Endometrial microvascular endothelial cells (primary cell): ENCODE data around the gene STX8. TPM values are rescaled to one million over a fixed set of nuclear protein-coding genes. Genes with fewer than 3 reads are reported as not detected.

Experiments used
- in situ Hi-C: cut with HindIII; loops from 2 replicates; pipeline ENCODE4 v1.10.0; 2017; ENCODE audit warnings: low sequenced_read_pairs, low pct_unique_long_range_greater_than_20kb; ENCODE audit errors: inconsistent ontology term
- total RNA-seq: library from RNA; depleted of rRNA; stranded (reverse); fragments of >200 nt; gene quantifications from one replicate; pipeline ENCODE4 v1.2.3, GENCODE V29; 2015; ENCODE audit errors: inconsistent ontology term

Gene STX8
- total RNA-seq, 1 donor from 2014 or later = 53.2 TPM

- in situ Hi-C loops = no loop called here
These were observed 334.8 kb downstream of the STX8 start for GRCh38 chr17:9240659-9241370.

- in situ Hi-C loops = no loop called here
These were observed 335.6 kb downstream of the STX8 start for GRCh38 chr17:9239793-9240658.

- in situ Hi-C loops = no loop called here
These were observed 336.3 kb downstream of the STX8 start for GRCh38 chr17:9239246-9239792.

DNA sequence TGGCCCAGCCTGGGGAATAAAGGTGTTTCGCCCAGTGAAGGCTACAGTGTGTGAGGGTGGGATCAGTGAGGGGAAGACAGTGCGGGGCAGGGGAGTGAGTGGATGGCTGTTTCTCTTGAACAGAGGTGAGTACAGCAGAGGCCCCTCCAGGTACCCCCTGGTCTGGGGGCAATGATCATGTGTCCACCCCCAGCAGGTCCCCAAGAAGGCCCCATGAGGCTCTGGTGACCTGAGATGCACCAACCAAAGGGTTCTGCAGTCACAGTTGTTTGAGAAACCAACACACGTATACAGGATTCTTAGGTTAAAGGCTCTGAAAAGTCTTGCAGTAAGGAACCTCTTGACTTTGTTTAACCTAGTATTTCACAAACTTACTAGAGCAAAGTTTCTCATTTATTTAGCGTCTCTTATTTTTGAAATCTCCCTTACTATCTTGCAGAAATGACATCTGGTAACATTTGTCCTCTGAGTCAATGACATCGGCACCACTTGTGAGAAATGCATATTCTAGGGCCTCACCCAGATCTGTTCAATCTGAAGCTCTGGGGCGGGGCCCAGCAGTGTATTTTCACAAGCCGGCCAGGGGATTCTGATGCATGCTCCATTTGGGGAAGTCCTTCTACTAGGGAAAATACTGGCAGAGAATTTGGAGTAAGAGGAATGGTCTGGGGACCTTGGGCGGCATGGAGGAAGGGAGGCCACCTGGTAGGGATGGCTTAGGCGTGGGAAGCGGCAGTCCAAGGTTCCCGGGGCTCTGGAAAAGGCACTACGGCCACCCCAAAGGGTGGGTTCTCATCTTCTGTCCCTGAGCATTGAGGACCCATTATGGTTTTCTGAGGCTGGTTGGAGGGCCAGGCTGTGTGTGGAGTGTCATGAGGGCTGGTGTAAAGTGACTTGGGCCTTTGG, 337.0 kb downstream of the STX8 start:
- in situ Hi-C loops = no loop called here

DNA sequence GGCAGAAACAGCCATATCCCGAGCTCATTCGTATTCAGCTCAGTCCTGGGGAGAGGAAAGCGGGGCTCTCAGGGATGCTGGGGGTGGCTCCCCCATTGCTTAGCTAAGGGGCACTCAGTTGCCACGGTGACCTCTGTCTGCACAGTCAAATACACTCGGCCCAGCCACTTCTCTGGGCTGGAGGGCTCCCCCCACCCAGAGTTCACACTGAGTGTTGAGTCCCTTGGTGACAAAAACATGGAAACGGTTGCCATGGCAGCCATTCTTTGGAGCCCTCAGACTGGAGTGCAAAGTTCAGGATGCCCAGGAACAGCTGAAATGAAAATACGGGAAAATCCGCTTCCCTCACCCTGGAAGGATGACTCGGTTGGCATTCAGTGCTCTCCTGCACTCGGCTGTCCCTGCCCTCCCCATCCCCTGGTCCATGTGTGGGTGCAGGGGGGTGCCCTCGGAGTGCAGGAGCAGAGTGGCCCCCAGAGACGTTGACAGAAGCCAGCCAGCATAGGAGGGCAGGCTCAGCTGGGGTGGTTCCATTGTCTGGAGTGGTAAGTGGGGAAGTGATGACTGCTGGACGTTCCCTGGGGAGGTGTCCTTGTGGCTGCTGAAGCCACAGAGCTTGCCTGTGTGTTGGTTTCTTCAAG, 337.8 kb downstream of the STX8 start:
- in situ Hi-C loops = no loop called here

- in situ Hi-C loops = no loop called here
These were observed 338.6 kb downstream of the STX8 start for GRCh38 chr17:9237053-9237410.

GRCh38 chr17:9236286-9237052, 339.2 kb downstream of the STX8 start:
- in situ Hi-C loops = no loop called here

GRCh38 chr17:9235346-9235745, 340.3 kb downstream of the STX8 start:
- in situ Hi-C loops = no loop called here

GRCh38 chr17:9234389-9234945, 341.2 kb downstream of the STX8 start:
- in situ Hi-C loops = no loop called here

DNA sequence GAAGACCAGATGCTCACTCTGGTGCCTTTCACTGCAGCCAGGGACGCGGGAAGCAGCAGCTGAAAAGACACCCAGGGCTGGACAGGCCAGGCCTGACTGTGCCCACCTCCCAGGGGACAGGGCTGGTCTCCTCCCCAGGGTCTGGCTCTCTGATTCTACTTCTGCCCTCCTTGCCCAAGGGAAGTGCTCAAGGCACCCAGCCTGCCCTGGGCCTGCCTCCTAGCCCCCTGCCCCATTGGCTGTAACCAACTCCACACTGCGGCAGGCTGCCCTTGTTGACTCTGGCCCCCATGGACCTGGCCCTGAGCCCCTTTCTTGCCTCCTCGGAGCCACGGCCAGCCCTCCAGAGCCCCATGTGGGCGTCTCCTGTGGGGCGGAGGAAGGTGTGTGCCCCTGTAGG, 341.9 kb downstream of the STX8 start:
- in situ Hi-C loops = no loop called here

GRCh38 chr17:9233271-9233599, 342.4 kb downstream of the STX8 start:
- in situ Hi-C loops = no loop called here

DNA sequence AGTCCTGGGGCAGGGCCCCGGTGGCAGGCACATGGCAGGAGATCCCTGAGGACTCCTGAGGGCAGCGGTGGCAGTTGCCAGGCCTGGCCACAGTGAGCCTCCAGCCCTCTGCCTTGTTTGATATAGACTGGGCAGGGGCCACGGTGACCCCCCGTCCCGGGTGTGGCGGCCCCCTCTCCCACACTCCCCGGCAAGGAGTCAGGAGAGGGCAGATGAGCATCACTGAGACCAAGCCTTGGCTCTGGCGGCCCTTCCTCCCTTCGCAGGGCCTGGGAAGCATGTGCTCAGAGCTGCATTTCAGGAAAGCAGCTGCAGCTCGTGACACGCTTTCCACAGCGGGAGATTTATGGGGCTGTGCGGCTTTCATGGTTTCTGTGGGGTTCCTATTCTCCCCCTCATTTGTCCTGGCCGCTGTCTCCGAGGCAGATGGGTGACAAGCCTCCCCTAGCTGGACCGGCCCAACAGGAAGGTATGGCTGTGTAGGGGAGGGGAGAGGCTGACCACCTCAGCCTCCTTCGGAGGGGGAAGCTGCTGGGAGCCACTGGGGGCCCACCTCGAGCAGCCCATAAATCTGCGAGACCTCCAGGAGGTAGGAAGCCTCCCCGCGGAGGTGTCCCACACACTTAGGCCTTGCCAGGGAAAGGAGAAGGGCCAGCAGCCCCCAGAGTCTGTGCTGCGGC, 342.9 kb downstream of the STX8 start:
- in situ Hi-C loops = no loop called here

DNA sequence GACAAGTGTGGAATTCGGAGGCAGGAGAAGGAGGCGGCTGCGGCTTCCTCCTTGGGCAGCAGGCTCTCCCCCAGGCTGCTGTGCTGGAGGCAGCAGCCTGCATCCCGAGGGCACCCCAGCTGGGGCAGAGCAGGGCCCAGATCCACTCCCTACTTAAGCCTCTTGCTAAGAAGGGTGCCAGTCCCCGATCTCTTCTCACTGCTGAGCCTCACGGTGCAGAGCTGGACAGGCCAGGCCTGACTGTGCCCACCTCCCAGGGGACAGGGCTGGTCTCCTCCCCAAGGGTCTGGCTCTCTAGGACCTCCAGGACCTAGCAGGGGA, 343.5 kb downstream of the STX8 start:
- in situ Hi-C loops = no loop called here

- in situ Hi-C loops = no loop called here
These were observed 344.0 kb downstream of the STX8 start for GRCh38 chr17:9231449-9232154.

DNA sequence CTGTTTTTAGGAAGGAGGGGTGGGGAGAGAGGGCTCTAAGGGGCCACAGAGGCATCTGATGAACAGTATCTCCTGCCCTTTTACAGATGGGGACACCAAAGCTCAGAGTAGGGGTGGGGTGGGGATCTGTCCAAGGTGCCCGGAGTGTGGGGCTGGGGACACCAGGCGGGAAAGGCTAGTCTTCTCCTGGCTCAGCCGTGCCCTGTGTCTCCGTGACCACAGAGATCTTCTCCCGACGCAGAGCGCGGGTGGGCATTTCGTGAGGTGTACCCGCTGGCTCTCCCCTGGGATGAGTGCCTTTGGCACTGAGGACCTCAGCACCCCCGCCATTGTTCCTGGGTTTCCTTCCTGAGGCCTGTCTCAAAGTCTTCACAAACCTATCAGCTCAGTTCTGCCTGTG, 344.8 kb downstream of the STX8 start:
- in situ Hi-C loops = no loop called here

GRCh38 chr17:9230346-9230745, 345.3 kb downstream of the STX8 start:
- in situ Hi-C loops = no loop called here

- in situ Hi-C loops = no loop called here
These were observed 345.8 kb downstream of the STX8 start for GRCh38 chr17:9229826-9230201.
